ENCODE measurements around the gene ZBTB46.
"Not testable (repeated sequence)": the region's sequence is repeated elsewhere in the genome, so short reads cannot be mapped to it uniquely, and the experiment has no call there.

ZBTB46 gene

GRCh38 chr20:63734111-63734945, 96.7 kb downstream of the ZBTB46 start:
- no peak for DNase-seq (ENCODE audit: low read depth)

DNA sequence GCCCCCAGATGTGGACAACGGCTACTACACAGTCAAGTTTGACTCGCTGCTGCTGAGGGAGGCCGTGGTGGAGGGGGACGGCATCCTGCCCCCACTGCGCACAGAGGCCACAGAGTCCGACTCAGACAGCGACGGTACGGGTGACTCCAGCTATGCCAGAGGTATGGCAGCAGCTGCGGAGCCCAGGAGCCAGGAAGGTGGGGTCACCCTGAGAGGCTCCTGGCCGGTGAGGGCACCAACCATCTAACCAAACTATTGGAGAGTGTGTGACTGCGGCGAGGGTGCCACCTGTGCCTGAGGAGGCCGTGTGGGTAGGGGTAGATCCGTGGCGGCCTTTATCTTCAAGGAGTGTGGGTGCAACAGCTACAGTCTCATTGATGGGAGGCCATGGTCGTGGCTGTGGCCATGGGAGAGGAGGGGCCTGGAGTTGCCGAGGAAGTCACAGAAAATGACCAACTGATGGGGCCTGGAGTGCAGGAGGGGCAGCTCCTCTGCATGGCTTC, 97.4 kb downstream of the ZBTB46 start:
- DNase-seq (ENCODE audit: low read depth) = no peak

GRCh38 chr20:63733117-63733516, 97.9 kb downstream of the ZBTB46 start:
- DNase-seq (ENCODE audit: low read depth) = no peak

GRCh38 chr20:63732118-63733095, 98.7 kb downstream of the ZBTB46 start:
- no peak for DNase-seq (ENCODE audit: low read depth)

- no peak for DNase-seq (ENCODE audit: low read depth)
These were observed 99.7 kb downstream of the ZBTB46 start for GRCh38 chr20:63731410-63731809.

- DNase-seq (ENCODE audit: low read depth) = not testable (repeated sequence)
These were observed 100.8 kb downstream of the ZBTB46 start for GRCh38 chr20:63730189-63730733.

DNA sequence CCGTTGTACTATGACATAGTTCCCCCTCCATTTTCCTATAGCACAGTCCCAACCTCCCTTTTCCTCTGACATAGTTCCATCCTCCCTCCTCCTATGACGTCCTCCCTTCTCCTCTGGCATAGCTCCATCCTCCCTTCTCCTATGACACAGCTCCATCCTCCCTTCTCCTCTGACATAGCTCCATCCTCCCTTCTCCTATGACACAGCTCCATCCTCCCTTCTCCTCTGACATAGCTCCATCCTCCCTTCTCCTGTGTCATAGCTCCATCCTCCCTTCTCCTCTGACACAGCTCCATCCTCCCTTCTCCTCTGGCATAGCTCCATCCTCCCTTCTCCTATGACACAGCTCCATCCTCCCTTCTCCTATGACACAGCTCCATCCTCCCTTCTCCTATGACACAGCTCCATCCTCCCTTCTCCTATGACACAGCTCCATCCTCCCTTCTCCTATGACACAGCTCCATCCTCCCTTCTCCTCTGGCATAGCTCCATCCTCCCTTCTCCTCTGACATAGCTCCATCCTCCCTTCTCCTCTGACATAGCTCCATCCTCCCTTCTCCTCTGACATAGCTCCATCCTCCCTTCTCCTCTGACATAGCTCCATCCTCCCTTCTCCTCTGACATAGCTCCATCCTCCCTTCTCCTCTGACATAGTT, 108.0 kb downstream of the ZBTB46 start:
- DNase-seq (ENCODE audit: low read depth) = not testable (repeated sequence)

DNA sequence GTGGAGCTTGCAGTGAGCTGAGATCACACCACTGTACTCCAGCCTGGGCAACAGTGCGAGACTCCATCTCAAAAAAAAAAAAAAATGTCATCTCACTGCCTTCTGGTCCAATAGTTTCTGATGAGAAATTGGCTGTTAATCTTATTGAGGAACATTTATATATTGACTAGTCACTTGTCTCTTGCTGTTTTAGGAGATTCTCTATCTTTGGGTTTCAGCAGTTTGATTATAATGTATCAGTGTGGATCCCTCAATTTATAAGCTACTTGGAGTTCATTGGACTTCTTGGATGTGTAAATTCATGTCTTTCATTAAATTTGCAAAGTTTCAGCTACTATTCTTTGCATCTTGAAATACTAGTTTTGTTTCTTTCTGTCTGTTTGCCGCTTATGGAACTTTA, 112.1 kb downstream of the ZBTB46 start:
- DNase-seq (ENCODE audit: low read depth) = no peak

GRCh38 chr20:63714858-63715257, 116.2 kb downstream of the ZBTB46 start:
- no peak for DNase-seq (ENCODE audit: low read depth)

DNA sequence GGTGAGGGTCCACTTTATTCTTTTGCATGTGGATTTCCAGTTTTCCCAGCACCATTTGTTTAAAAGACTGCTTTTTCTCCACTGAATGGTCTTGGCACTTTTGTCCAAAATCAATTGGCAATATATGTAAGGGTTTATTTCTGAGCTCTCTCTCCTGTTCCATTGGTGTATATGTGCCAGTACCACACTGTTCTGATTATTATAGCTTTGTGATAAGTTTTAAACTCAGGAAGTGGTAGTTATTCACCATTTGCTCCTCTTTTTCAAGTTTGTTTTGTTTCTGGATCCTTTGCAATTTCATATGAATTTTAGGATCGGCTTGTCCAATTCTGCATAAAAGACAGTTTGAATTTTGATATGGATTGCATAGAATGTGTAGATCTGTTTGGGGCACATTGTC, 118.9 kb downstream of the ZBTB46 start:
- DNase-seq (ENCODE audit: low read depth) = no peak

DNA sequence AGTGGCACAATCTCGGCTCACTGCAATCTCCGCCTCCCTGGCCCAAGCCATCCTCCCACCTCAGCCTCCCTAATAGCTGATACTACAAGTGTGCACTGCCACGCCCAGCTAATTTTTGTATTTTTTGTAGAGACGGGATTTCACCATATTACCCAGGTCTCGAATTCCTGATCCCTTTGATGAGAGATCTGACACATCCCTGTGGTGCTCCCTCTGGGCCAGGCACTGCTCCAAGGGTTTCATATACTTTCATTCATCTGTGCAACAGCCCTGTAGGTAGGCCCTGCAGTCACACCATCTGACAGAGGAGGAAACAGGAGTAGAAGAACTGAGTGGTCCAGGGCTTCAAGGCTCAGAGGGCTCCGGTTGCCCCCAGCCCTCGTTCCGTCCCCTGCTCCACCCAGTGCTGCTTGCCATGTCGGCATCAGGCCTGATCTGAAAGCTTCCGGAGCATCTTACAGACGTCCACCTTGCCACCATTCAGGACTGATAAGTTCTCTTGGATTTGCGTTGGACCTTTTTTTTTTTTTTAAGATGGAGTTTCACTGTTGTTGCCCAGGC, 119.9 kb downstream of the ZBTB46 start:
- no peak for DNase-seq (ENCODE audit: low read depth)

- no peak for DNase-seq (ENCODE audit: low read depth)
These were observed 121.9 kb downstream of the ZBTB46 start for GRCh38 chr20:63709149-63709527.

DNA sequence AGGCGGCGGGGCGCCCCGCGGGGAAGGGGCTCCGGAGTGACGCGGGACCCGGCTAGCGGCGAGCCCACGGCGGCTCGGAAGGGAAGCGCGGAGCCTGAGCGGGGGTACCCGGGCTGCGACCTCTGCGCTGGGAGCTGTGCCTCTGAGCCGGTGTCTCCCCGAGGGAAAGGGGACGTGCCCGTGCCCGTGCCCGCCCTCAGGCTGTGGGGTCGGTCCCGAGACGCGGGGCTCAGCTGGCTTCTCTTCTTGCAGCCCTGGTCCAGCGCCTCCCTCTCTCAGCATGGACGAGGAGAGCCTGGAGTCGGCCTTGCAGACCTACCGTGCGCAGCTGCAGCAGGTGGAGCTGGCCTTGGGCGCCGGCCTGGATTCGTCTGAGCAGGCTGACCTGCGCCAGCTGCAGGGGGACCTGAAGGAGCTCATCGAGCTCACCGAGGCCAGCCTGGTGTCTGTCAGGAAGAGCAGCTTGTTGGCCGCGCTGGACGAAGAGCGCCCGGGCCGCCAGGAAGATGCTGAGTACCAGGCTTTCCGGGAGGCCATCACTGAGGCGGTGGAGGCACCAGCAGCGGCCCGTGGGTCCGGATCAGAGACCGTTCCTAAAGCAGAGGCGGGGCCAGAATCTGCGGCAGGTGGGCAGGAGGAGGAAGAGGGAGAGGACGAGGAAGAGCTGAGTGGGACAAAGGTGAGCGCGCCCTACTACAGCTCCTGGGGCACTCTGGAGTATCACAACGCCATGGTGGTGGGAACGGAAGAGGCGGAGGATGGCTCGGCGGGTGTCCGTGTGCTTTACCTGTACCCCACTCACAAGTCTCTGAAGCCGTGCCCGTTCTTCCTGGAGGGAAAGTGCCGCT, 122.5 kb downstream of the ZBTB46 start:
- DNase-seq (ENCODE audit: low read depth) = no peak

- DNase-seq (ENCODE audit: low read depth) = peak; percentile 70
These were observed 123.3 kb downstream of the ZBTB46 start, which contains the start of the genes ARFRP1 and ZGPAT for GRCh38 chr20:63707558-63708300. Gene ARFRP1, minus strand, starts transcription at chr20:63707976. Its CDS starts 885 bp downstream, at chr20:63707091. Gene ZGPAT, plus strand, starts transcription at chr20:63708039. Its CDS starts 542 bp downstream, at chr20:63708581.

DNA sequence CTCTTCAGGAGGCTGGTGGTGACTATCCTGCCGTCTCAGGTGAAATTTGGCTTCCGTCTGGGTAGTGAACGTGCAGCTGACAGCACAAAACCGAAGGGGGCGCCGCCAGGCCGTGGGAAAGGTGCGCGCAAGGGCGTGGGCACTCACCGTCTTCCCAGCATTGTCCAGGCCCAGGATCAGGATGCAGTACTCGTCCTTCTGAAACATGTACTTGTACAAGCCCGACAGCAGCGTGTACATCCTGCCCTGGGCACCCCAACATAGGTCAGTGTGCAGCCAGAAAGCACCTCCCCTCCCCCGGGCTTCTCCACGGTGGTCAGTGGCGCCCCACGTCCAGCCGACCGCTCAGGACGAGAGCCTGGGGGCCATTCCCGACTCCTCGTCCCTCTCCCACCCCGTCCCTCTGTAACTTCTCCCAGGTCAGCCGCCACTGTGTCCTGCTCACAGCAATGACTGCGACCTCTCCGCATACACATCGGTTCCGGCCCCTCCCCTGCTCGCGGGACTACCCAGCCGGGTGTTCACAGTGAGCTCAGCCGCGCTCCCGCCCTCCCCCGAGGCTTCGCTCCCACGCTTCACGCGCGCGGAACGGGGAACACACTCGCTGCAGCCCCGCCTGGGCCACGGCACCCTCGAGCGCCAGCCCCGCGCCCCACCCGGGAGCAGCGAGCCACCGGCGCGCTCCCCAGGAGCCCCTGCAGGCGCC, 124.1 kb downstream of the ZBTB46 start:
- no peak for DNase-seq (ENCODE audit: low read depth)

DNA sequence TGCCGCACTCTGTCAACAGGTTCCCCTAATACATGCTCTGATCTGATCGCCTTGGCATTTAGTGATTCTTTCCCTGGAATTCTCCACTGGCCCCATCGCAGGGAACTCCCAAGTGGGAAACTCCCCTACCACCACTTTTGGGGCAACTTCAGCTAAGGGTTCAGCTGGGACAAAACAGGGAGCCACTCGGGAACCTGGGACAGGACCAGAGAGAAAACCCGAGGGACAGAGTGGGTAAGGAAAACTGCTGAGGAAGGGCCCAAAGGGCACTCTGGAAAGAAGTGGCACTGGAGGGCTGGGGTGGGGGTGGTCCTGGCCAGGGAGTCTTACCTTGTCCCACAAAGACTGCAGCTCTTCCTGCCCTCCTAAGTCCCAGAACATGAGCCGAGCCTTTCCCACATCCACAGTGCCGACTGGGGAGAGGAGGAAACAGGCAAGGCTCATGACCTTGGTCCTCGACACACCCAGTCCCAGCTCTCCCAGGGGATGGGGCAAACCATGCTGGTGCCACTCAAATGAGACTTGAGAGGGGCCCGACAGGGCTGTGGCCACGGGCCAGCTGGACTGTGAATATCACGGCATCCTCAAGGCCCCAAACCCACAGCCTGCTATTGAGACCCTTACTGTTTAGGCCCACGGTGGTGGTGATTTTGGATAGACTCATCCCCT, 124.9 kb downstream of the ZBTB46 start:
- DNase-seq (ENCODE audit: low read depth) = no peak

DNA sequence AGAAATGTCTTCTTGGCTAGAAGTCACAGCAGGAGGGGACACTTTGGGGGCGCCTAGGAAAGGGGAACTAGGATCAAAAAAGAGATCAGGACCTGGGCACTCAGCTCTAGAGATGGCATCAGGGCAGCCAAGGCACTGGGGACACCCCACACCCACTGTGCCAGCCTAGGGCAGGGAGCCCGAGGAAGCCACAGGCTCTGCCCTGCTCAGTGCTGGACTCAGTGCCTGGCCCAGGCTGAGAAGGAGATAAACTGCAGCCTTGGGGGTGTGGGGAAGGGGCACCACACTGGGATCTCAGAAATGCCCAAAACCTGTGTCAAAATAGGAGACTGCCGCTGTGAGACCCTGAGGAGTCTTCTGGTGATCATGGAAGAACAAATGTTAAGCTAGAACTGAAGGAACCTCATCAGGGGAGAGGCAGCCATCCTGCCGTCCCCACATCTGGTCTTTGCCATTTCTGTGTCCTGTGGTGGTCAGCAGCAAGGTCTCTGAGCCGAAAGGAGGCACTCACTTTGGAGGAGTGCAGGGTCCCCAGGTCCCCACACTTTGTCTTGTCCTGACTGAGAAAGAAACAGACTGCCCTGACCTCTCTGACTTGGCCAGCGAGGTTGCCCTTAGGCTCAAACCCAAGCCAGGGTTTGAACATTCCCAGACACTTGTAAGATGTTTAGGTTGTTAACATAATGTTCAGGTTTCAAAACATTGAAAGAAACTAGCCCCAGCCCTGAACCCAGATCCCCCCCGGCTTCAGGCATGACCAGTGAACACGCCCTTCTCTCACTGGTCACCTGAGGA, 125.6 kb downstream of the ZBTB46 start:
- no peak for DNase-seq (ENCODE audit: low read depth)

- no peak for DNase-seq (ENCODE audit: low read depth)
These were observed 126.3 kb downstream of the ZBTB46 start for GRCh38 chr20:63704749-63705117.
